Breast epithelium (tissue), 4 donors: ENCODE data around the gene PTGES. TPM values are rescaled to one million over a fixed set of nuclear protein-coding genes. Genes with fewer than 3 reads are reported as not detected.

Source experiments
- DNase-seq, 2 donors: peaks; one replicate each; pipeline ENCODE4 v3.0.0-alpha.2; 2019; ENCODE audit warnings: low spot score in 2 of 2
- H3K27ac ChIP-seq, 2 donors: fragments of 200-600 bp; sonication (generic) in 1 of 2; one replicate each; pipeline ENCODE4 v1.5.1; 2016 to 2019; ENCODE audit warnings: mild to moderate bottlenecking in 1 of 2
- H3K27me3 ChIP-seq, 2 donors: fragments of 200-600 bp; sonication (generic) in 1 of 2; one replicate each; pipeline versions ENCODE4 v1.5.1 to v1.6.0; 2017 to 2019; ENCODE audit warnings: control low read depth in 1 of 2, mild to moderate bottlenecking in 1 of 2
- H3K36me3 ChIP-seq: fragments of 200-600 bp; one replicate; pipeline ENCODE4 v1.5.1; 2019
- H3K4me1 ChIP-seq, 2 donors: fragments of 200-600 bp; sonication (generic); one replicate each; pipeline ENCODE4 v1.5.1; 2016 to 2019; ENCODE audit warnings: control low read depth in 1 of 2
- H3K4me3 ChIP-seq, 3 donors: fragments of 200-600 bp; sonication (generic); 1 replicate in 2 of 3; 2 replicates in 1 of 3; pipeline ENCODE4 v1.5.1; 2016 to 2019; ENCODE audit warnings: mild to moderate bottlenecking in 3 of 3, moderate library complexity in 2 of 3
- H3K9me3 ChIP-seq, 2 donors: fragments of 200-600 bp; sonication (generic) in 1 of 2; one replicate each; pipeline ENCODE4 v1.5.1; 2016 to 2019; ENCODE audit warnings: control low read depth in 1 of 2
- POLR2A ChIP-seq: fragments of 450-650 bp; IDR thresholded peaks from one replicate; pipeline ENCODE4 v1.6.1; 2016; ENCODE audit warnings: antibody characterized with exemption, mild to moderate bottlenecking, moderate library complexity
- POLR2AphosphoS5 ChIP-seq, 3 donors: sonication (generic); formaldehyde crosslinking; IDR thresholded peaks; one replicate each; pipeline ENCODE4 v1.6.1; 2017; ENCODE audit warnings: antibody characterized with exemption in 3 of 3
- intact Hi-C: fragments of 100-400 bp; cut with DNase I; formaldehyde crosslinking; loops from one replicate; pipeline ENCODE4 v1.15.1; 2023; ENCODE audit warnings: low total_unique reads
- total RNA-seq, 3 donors: library from RNA; depleted of rRNA; stranded (reverse); fragments of >200 nt; gene quantifications; one replicate each; pipeline ENCODE4 v1.1.0, GENCODE V29; 2016
- TF ChIP-seq, protein P1 (sequence below), 3 donors: fragments of 450-650 bp; IDR thresholded peaks; one replicate each; pipeline ENCODE4 v1.5.1; 2016 to 2017; ENCODE audit warnings: antibody characterized with exemption in 3 of 3, mild to moderate bottlenecking in 3 of 3, moderate library complexity in 3 of 3

Gene PTGES
- total RNA-seq, 3 donors from 2014 or later: 21.8 to 36.7 (median 25.3) TPM

DNA sequence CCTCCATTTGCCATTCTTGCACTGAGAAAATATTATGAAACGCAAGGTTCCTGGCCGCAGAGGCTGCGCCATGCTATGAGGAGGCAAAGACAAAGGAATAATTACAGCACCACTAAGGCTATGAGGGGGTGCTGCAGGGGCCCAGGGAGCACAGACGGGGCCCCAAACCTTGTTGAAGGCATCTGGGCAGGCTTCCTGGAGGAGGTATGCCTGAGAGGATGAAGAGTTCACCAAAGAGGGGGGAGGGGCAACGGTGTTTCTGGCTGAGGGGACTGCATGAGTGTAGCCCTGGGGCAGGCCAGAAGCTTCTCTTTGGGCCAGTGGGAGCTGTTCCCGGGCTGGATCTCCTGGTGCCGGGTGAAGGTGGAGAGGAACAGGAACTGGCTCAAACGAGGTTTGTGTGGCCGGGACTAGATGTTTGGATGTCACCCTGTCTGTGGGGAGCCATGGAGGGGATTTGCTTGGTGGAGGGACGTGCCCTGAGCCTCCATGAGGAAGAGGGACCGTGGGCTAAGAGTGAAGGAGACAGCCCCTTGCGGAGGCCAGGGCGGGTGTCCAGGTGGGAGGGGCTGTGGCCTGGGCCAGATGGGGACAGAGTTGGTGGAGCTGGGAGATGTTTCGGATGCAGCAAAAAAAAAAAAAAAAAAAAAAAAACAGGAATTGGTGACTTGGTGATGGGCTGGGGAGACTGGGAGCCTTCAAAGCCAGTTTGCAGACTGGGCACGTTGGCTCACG, 28.2 kb downstream of the PTGES start:
- Histone ChIP-seq H3K27ac (peak overlapping the region; percentile 68 to 85), H3K4me3 (no peak overlapping the region), H3K36me3 (no peaks in the 10 kb centered on the region), H3K9me3 (no peaks in the 10 kb centered on the region), H3K27me3 (no peaks in the 10 kb centered on the region), H3K4me1 (peaks cover 0 to 6% of the 10 kb centered on the region in 2 donors)
- intact Hi-C loops: no loop called here
- TF ChIP-seq, protein P1, sequence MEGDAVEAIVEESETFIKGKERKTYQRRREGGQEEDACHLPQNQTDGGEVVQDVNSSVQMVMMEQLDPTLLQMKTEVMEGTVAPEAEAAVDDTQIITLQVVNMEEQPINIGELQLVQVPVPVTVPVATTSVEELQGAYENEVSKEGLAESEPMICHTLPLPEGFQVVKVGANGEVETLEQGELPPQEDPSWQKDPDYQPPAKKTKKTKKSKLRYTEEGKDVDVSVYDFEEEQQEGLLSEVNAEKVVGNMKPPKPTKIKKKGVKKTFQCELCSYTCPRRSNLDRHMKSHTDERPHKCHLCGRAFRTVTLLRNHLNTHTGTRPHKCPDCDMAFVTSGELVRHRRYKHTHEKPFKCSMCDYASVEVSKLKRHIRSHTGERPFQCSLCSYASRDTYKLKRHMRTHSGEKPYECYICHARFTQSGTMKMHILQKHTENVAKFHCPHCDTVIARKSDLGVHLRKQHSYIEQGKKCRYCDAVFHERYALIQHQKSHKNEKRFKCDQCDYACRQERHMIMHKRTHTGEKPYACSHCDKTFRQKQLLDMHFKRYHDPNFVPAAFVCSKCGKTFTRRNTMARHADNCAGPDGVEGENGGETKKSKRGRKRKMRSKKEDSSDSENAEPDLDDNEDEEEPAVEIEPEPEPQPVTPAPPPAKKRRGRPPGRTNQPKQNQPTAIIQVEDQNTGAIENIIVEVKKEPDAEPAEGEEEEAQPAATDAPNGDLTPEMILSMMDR (IDR thresholded peaks at IDR 0.05): no peak
- TF ChIP-seq POLR2A (no peak), POLR2AphosphoS5 (IDR thresholded peaks at IDR 0.05) (no peak)
- DNase-seq: no peak

DNA sequence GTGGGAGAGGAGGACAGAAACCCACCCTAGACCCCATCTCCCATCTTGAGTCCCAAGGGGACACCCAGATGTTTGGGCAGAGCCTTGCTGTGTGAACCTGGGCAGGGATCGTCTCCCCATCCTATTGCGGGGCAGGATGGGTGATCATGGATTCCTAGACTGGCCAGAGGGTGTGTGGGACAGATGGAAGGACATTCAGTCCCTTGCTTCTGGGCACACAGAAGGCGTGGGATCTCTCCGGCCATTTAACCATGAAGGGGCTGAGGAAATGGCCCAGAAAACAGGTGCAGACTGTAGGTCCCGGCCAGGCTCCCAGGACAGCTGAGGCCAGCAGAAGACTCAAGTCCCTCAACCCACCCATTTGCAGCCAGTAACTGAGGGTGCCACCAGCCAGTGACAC, 29.9 kb downstream of the PTGES start:
- H3K9me3 ChIP-seq: no peaks in the 10 kb centered on the region
- no peak for DNase-seq
- H3K36me3 ChIP-seq: no peaks in the 10 kb centered on the region
- H3K4me3 ChIP-seq: no peak overlapping the region
- TF ChIP-seq, protein P1 (IDR thresholded peaks at IDR 0.05): no peak
- peaks cover 0 to 6% of the 10 kb centered on the region in 2 donors for H3K4me1 ChIP-seq
- no peaks in the 10 kb centered on the region for H3K27me3 ChIP-seq
- intact Hi-C loops: no loop called here
- peak overlapping the region in 1 of 2 donors; percentile 19 for H3K27ac ChIP-seq

DNA sequence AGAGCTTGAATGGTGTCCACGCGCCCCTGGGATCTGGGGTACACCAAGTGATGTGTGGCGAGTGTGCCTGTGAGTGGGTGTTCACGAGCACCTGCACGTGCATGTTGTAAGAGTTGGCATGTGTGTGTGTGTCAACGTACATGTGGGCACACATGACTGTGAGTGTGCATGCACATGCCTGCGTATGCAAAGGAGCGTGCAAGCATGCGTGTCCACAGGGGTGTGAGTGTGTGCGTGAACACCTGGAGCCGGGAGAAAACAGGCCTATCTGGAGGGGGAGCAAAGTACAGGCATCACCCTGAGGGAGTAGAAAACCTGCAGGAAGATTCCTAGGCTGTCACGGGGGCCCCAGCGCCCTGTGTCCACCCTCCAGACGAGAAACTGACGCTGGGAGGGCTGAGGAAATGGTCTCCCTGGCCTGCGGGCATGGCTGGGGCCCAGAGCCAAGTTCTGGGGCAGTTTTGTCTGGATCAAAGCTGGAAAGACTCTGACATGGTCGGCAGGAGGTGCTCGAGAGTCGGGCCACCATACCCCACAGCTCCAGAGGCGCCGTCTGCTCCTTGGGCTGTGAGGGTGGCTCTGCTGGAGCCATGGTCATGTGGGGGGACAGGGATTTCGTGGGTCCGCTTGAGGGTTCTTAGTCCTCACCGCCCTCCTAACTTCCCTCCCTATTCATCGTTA, 31.8 kb downstream of the PTGES start:
- Histone ChIP-seq H3K27me3 (no peaks in the 10 kb centered on the region), H3K27ac (no peak overlapping the region), H3K4me3 (no peak overlapping the region), H3K9me3 (no peaks in the 10 kb centered on the region), H3K36me3 (no peaks in the 10 kb centered on the region), H3K4me1 (no peaks in the 10 kb centered on the region)
- TF ChIP-seq, protein P1 (IDR thresholded peaks at IDR 0.05): no peak
- no peak for TF ChIP-seq POLR2AphosphoS5 (IDR thresholded peaks at IDR 0.05)
- TF ChIP-seq POLR2A: no peak
- DNase-seq: no peak
- intact Hi-C loops: no loop called here

GRCh38 chr9:129720181-129720864, 32.5 kb downstream of the PTGES start:
- H3K4me1 ChIP-seq: no peaks in the 10 kb centered on the region
- TF ChIP-seq POLR2AphosphoS5 (IDR thresholded peaks at IDR 0.05) (no peak), POLR2A (no peak)
- TF ChIP-seq, protein P1 (IDR thresholded peaks at IDR 0.05): no peak
- no peak overlapping the region for H3K27ac ChIP-seq
- no peak for DNase-seq
- no peaks in the 10 kb centered on the region for H3K27me3 ChIP-seq
- no peaks in the 10 kb centered on the region for H3K9me3 ChIP-seq
- no peaks in the 10 kb centered on the region for H3K36me3 ChIP-seq
- H3K4me3 ChIP-seq: no peak overlapping the region
- intact Hi-C loops: no loop called here

GRCh38 chr9:129719135-129719534, 33.7 kb downstream of the PTGES start:
- no peak for DNase-seq
- Histone ChIP-seq H3K9me3 (no peaks in the 10 kb centered on the region), H3K27me3 (no peaks in the 10 kb centered on the region), H3K4me1 (no peaks in the 10 kb centered on the region), H3K27ac (no peak overlapping the region), H3K36me3 (no peaks in the 10 kb centered on the region), H3K4me3 (no peak overlapping the region)
- intact Hi-C loops: no loop called here
- TF ChIP-seq, protein P1 (IDR thresholded peaks at IDR 0.05): no peak
- TF ChIP-seq POLR2AphosphoS5 (IDR thresholded peaks at IDR 0.05): no peak
- no peak for TF ChIP-seq POLR2A
